Measurements from ENCODE around the gene KIT.

Gene KIT

GRCh38 chr4:54696649-54697048 is 38.9 kb downstream of the KIT start:
- no peak for DNase-seq (ENCODE audit: low read depth)
- no peak overlapping the region for H3K4me3 ChIP-seq (ENCODE audit: low read length)
- no peak for TF ChIP-seq CTCF (conservative IDR thresholded peaks at IDR 0.05; ENCODE audit: low read depth, low read length)

- H3K4me3 ChIP-seq (ENCODE audit: low read length) = no peak overlapping the region
- DNase-seq (ENCODE audit: low read depth) = no peak
- no peak for TF ChIP-seq CTCF (conservative IDR thresholded peaks at IDR 0.05; ENCODE audit: low read depth, low read length)
Measured at GRCh38 chr4:54700986-54701385, 43.2 kb downstream of the KIT start.

- no peak overlapping the region for H3K4me3 ChIP-seq (ENCODE audit: low read length)
- no peak for DNase-seq (ENCODE audit: low read depth)
- TF ChIP-seq CTCF (conservative IDR thresholded peaks at IDR 0.05; ENCODE audit: low read depth, low read length) = no peak
Measured at GRCh38 chr4:54703182-54703581, 45.4 kb downstream of the KIT start.

GRCh38 chr4:54707406-54707805 is 49.6 kb downstream of the KIT start:
- no peak for TF ChIP-seq CTCF (conservative IDR thresholded peaks at IDR 0.05; ENCODE audit: low read depth, low read length)
- no peak for DNase-seq (ENCODE audit: low read depth)
- H3K4me3 ChIP-seq (ENCODE audit: low read length) = no peak overlapping the region

GRCh38 chr4:54708339-54709279 is 50.9 kb downstream of the KIT start:
- DNase-seq (ENCODE audit: low read depth) = no peak
- H3K4me3 ChIP-seq (ENCODE audit: low read length) = no peak overlapping the region
- no peak for TF ChIP-seq CTCF (conservative IDR thresholded peaks at IDR 0.05; ENCODE audit: low read depth, low read length)

- DNase-seq (ENCODE audit: low read depth) = no peak
- no peak for TF ChIP-seq CTCF (conservative IDR thresholded peaks at IDR 0.05; ENCODE audit: low read depth, low read length)
- no peak overlapping the region for H3K4me3 ChIP-seq (ENCODE audit: low read length)
Measured at GRCh38 chr4:54709400-54709799, 51.6 kb downstream of the KIT start.

GRCh38 chr4:54712206-54712605 is 54.4 kb downstream of the KIT start:
- no peak for TF ChIP-seq CTCF (conservative IDR thresholded peaks at IDR 0.05; ENCODE audit: low read depth, low read length)
- DNase-seq (ENCODE audit: low read depth) = no peak
- no peak overlapping the region for H3K4me3 ChIP-seq (ENCODE audit: low read length)

Measured in retinal pigment epithelial cell (primary cell).